WTC11 (cell line): ENCODE measurements around the gene TOMM20L. TPM values are rescaled to one million over a fixed set of nuclear protein-coding genes. Genes with fewer than 3 reads are reported as not detected.
A peak's percentile ranks its signal among the peaks of the same experiment; 100 is the strongest.

ENCODE experiments used
- ATAC-seq: fragments of 200-7000 bp; cut with Tn5 transposase; 2 replicates; pipeline ENCODE4 v1.10.0; 2021; ENCODE audit warnings: mild to moderate bottlenecking, moderate library complexity
- Bru-seq: library from RNA; stranded (reverse); fragments of 400-500 nt; gene quantifications from one replicate; lab custom pipeline; 2021; lab: Mats Ljungman, UMichigan
- CTCF ChIA-PET: fragments of 300-600 bp; sonication (Branson Sonifier 250); formaldehyde crosslinking; loops from one replicate; lab custom pipeline; 2021; ENCODE audit warnings: antibody characterized with exemption; lab: Charles Lee
- POLR2A ChIA-PET: fragments of 350-600 bp; sonication (Branson Sonifier 250); formaldehyde crosslinking; loops from one replicate; lab custom pipeline; 2021; ENCODE audit warnings: antibody characterized with exemption; lab: Charles Lee
- DNase-seq: peaks from one replicate; pipeline ENCODE4 v3.0.0; 2021; ENCODE audit warnings: low spot score
- H3K27ac Mint-ChIP-seq: 2 replicates; pipeline ENCODE4 v1.8.0; 2021; ENCODE audit warnings: mixed read lengths
- H3K27me3 Mint-ChIP-seq: 2 replicates; pipeline ENCODE4 v1.8.0; 2021; ENCODE audit warnings: low read depth, mild to moderate bottlenecking, moderate library complexity, mixed read lengths
- H3K36me3 Mint-ChIP-seq: 2 replicates; pipeline ENCODE4 v1.8.0; 2021; ENCODE audit warnings: mixed read lengths
- H3K4me1 Mint-ChIP-seq: 2 replicates; pipeline ENCODE4 v1.8.0; 2022; ENCODE audit warnings: mixed read lengths
- H3K4me3 Mint-ChIP-seq: 2 replicates; pipeline ENCODE4 v1.8.0; 2021; ENCODE audit warnings: mild to moderate bottlenecking, moderate library complexity, mixed read lengths
- H3K9me3 Mint-ChIP-seq: 2 replicates; pipeline ENCODE4 v1.8.0; 2021; ENCODE audit warnings: mixed read lengths
- AR ChIP-seq: fragments of 250-450 bp; sonication (Bioruptor Pico); IDR thresholded peaks from 2 replicates; pipeline ENCODE4 v1.9.0; 2021; ENCODE audit warnings: mild to moderate bottlenecking
- CREM ChIP-seq: sonication (generic); formaldehyde crosslinking; IDR thresholded peaks from 2 replicates; pipeline ENCODE4 v1.8.1; 2022; ENCODE audit warnings: mild to moderate bottlenecking, missing genetic modification reagents, moderate library complexity
- ESRRA ChIP-seq: sonication (generic); formaldehyde crosslinking; IDR thresholded peaks from 2 replicates; pipeline ENCODE4 v1.8.1; 2022; ENCODE audit warnings: mild to moderate bottlenecking, missing genetic modification reagents, borderline replicate concordance
- ETV6 ChIP-seq: sonication (generic); formaldehyde crosslinking; IDR thresholded peaks from 2 replicates; pipeline ENCODE4 v1.8.1; 2022; ENCODE audit warnings: mild to moderate bottlenecking, missing genetic modification reagents
- GABPB1 ChIP-seq: sonication (generic); formaldehyde crosslinking; IDR thresholded peaks from 2 replicates; pipeline ENCODE4 v1.8.1; 2023; ENCODE audit warnings: mild to moderate bottlenecking, missing genetic modification reagents
- HMGA2 ChIP-seq: fragments of 250-450 bp; sonication (Bioruptor Pico); IDR thresholded peaks from 2 replicates; pipeline ENCODE4 v1.4.0; 2021; ENCODE audit warnings: mild to moderate bottlenecking, moderate library complexity
- JAZF1 ChIP-seq: fragments of 250-450 bp; sonication (Bioruptor Pico); IDR thresholded peaks from 2 replicates; pipeline ENCODE4 v1.9.0; 2021; ENCODE audit warnings: moderate library complexity, mild to moderate bottlenecking, inconsistent platforms
- MYBL2 ChIP-seq: sonication (generic); formaldehyde crosslinking; IDR thresholded peaks from 2 replicates; pipeline ENCODE4 v1.8.1; 2023; ENCODE audit warnings: mild to moderate bottlenecking, moderate library complexity, missing genetic modification reagents
- NFYB ChIP-seq: sonication (generic); formaldehyde crosslinking; conservative IDR thresholded peaks from 2 replicates; pipeline ENCODE4 v1.8.0; 2022; ENCODE audit warnings: low read depth, missing genetic modification reagents
- NR2C2 ChIP-seq: sonication (generic); formaldehyde crosslinking; IDR thresholded peaks from 2 replicates; pipeline ENCODE4 v1.8.0; 2022; ENCODE audit warnings: mild to moderate bottlenecking, missing genetic modification reagents
- TP53 ChIP-seq: sonication (generic); formaldehyde crosslinking; IDR thresholded peaks from 2 replicates; pipeline ENCODE4 v1.8.1; 2023; ENCODE audit warnings: mild to moderate bottlenecking, missing genetic modification reagents
- ZBTB43 ChIP-seq: sonication (generic); formaldehyde crosslinking; IDR thresholded peaks from 2 replicates; pipeline ENCODE4 v1.8.1; 2023; ENCODE audit warnings: mild to moderate bottlenecking, missing genetic modification reagents
- ZNF219 ChIP-seq: sonication (generic); formaldehyde crosslinking; IDR thresholded peaks from 2 replicates; pipeline ENCODE4 v1.8.0; 2023; ENCODE audit warnings: missing genetic modification reagents, mild to moderate bottlenecking, borderline replicate concordance
- ZNF263 ChIP-seq: sonication (generic); formaldehyde crosslinking; IDR thresholded peaks from 2 replicates; pipeline ENCODE4 v1.8.1; 2022; ENCODE audit warnings: low read depth, mild to moderate bottlenecking, moderate library complexity, missing genetic modification reagents
- ZNF317 ChIP-seq: sonication (generic); formaldehyde crosslinking; IDR thresholded peaks from 2 replicates; pipeline ENCODE4 v1.8.1; 2023; ENCODE audit warnings: low read depth, mild to moderate bottlenecking, moderate library complexity, missing genetic modification reagents, borderline replicate concordance
- ZNF396 ChIP-seq: fragments of 250-450 bp; sonication (Bioruptor Pico); IDR thresholded peaks from 2 replicates; pipeline ENCODE4 v1.8.0; 2021; ENCODE audit warnings: mild to moderate bottlenecking, moderate library complexity, borderline replicate concordance
- long read RNA-seq, 3 experiments: library from RNA in 1 of 3; library from capped mRNA in 1 of 3; library from polyadenylated mRNA in 1 of 3; unstranded in 2 of 3; stranded (forward) in 1 of 3; transcript quantifications; one replicate each; pipeline ENCODE4 v2.0.0, GENCODE V29; 2021
- total RNA-seq: library from RNA; stranded (reverse); gene quantifications from 3 replicates; pipeline ENCODE4 v1.2.3, GENCODE V29; 2021
- TF ChIP-seq, protein P1 (sequence below): fragments of 250-450 bp; sonication (Bioruptor Pico); IDR thresholded peaks from 2 replicates; pipeline ENCODE4 v1.9.0; 2021; ENCODE audit warnings: mild to moderate bottlenecking
- TF ChIP-seq, protein P2 (sequence below): fragments of 250-450 bp; sonication (Bioruptor Pico); conservative IDR thresholded peaks from 2 replicates; pipeline ENCODE4 v1.9.0; 2021; ENCODE audit warnings: mild to moderate bottlenecking
- TF ChIP-seq, protein P3 (sequence below): fragments of 250-450 bp; sonication (Bioruptor Pico); IDR thresholded peaks from 2 replicates; pipeline ENCODE4 v2.1.2; 2022; ENCODE audit warnings: mild to moderate bottlenecking, moderate library complexity
- TF ChIP-seq, protein P4 (sequence below): fragments of 200-600 bp; IDR thresholded peaks from 2 replicates; pipeline ENCODE4 v1.8.0; 2022; ENCODE audit warnings: antibody characterized with exemption
- TF ChIP-seq, protein P5 (sequence below): sonication (generic); formaldehyde crosslinking; IDR thresholded peaks from 2 replicates; pipeline ENCODE4 v1.8.1; 2022; ENCODE audit warnings: mild to moderate bottlenecking, missing genetic modification reagents, moderate library complexity, borderline replicate concordance

The TOMM20L gene
- total RNA-seq (not detected in 3 replicates), Bru-seq, nascent RNA (percentile 44 among the genes with signal in this experiment)
- long read RNA-seq, experiment 1, partial matches to known transcripts, result 0 of 2 reads
- long read RNA-seq, experiment 1, other reads (novel, unspliced or antisense), result 2 of 2 reads
- long read RNA-seq, experiment 2, result 0 reads
- long read RNA-seq, experiment 3, result 0 reads

DNA sequence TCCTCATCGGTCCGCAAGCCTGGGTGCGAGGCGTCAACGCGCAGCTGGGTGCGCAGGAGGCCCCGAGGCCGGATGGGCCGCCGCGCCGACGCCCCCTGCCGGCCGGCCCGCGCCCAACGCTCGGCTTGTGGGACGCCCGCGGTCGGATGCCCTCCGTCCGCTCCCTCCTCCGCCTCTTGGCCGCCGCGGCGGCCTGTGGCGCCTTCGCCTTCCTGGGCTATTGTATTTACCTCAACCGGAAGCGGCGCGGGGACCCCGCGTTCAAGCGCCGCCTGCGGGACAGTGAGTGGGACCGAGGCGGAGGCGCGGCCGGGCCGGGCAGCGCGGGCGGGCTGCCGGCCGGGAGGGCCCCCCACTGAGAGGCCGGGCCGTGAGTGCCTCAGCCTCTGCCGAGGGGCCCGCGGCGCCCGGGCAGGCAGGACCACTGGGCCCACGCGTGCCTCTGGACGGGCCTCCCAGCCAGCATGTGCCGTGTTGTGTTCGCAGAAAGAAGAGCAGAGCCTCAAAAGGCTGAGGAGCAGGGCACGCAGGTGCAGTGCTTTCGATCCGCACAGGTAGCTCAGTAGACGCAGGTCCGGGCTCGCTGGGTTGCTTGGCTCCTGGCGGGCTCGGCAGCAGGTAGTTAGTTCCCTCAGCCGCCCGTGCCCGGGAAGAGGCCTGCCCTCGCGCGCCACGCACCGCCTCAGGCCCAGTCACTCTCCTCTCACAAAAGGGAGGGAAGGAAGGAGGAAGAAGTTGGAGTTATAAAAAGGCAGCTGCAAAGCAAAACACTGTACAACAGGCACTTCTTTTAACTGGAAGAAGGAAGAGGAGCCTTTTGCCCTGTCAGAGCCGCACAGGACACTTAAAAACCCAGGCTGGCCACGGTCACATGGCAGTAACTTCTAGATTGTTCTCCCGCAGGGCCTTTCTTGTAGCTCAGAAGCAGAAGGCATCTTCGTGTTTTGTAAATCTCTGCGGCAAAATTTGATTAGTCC, at the start of gene TOMM20L:
TOMM20L (plus strand) TSS at position 119 of the 977 bp plus-strand sequence; CDS start at position 147, 28 bp downstream.
- ATAC-seq (peak; percentile 88), DNase-seq (peak; percentile 82)
- peaks cover 31% of the 10 kb centered on the region for H3K27me3 Mint-ChIP-seq
- H3K4me1 Mint-ChIP-seq, result peaks cover 31% of the 10 kb centered on the region
- CTCF ChIA-PET, result interaction anchor here (0.6 to 1.9 kb wide), 10 partner anchors 10 to 288 kb away, joined by 3 to 12 read pairs (median 3); partner anchors contain the start of genes ARID4A and PSMA3
- no peaks in the 10 kb centered on the region for H3K9me3 Mint-ChIP-seq
- peak within 1 kb of the TSS; percentile 81 for H3K27ac Mint-ChIP-seq
- H3K4me3 Mint-ChIP-seq, result peak within 1 kb of the TSS; percentile 68
- no peaks in the 10 kb centered on the region for H3K36me3 Mint-ChIP-seq
- POLR2A ChIA-PET, result interaction anchor here (1.1 to 2.5 kb wide), 4 partner anchors 44 to 151 kb away, joined by 3 to 9 read pairs (median 4); partner anchors contain the start of genes ARID4A and PSMA3
- no peak for TF ChIP-seq ZBTB43 (CRISPR knock-in tag)
- TF ChIP-seq NFYB (CRISPR knock-in tag), result no peak
- TF ChIP-seq ESRRA (CRISPR knock-in tag), result peak; percentile 81; the same call in 1 of the 2 replicates
- TF ChIP-seq, protein P1, sequence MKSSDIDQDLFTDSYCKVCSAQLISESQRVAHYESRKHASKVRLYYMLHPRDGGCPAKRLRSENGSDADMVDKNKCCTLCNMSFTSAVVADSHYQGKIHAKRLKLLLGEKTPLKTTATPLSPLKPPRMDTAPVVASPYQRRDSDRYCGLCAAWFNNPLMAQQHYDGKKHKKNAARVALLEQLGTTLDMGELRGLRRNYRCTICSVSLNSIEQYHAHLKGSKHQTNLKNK (CRISPR knock-in tag), result no peak
- no peak for TF ChIP-seq NR2C2
- TF ChIP-seq ZNF396 (CRISPR knock-in tag), result no peak
- TF ChIP-seq, protein P2, sequence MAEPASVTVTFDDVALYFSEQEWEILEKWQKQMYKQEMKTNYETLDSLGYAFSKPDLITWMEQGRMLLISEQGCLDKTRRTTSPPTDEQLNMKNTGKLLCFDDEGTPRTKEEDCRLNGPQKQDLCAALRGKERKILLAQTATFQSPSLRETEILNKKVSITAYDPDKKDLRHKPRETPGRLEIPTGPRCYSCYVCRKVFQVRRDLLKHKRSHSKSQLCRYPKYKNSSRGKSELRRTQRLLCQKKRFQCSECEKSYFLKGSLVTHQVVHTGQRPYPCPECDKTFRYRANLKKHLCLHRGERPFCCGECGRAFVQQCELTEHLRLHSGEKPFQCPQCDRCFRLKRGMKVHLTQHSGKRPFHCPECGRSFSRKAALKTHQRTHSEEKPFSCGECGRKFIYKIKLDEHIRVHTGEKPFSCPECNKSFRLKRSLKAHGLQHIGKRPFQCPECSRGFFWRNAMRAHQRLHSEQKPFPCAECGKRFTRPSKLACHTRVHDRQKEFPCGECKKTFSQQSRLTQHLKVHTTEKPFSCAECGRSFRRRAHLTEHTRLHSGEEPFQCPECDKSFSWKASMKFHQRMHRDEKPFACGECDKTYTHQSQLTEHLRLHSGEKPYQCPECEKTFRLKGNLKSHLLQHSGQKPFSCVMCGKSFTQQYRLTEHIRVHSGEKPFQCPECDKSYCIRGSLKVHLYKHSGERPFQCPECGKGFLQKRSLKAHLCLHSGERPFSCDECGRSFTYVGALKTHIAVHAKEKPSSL (CRISPR knock-in tag), result no peak
- TF ChIP-seq MYBL2 (CRISPR knock-in tag), result no peak
- no peak for TF ChIP-seq ZNF317
- TF ChIP-seq, protein P3, sequence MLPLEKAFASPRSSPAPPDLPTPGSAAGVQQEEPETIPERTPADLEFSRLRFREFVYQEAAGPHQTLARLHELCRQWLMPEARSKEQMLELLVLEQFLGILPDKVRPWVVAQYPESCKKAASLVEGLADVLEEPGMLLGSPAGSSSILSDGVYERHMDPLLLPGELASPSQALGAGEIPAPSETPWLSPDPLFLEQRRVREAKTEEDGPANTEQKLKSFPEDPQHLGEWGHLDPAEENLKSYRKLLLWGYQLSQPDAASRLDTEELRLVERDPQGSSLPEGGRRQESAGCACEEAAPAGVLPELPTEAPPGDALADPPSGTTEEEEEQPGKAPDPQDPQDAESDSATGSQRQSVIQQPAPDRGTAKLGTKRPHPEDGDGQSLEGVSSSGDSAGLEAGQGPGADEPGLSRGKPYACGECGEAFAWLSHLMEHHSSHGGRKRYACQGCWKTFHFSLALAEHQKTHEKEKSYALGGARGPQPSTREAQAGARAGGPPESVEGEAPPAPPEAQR, result no peak
- TF ChIP-seq, protein P4, sequence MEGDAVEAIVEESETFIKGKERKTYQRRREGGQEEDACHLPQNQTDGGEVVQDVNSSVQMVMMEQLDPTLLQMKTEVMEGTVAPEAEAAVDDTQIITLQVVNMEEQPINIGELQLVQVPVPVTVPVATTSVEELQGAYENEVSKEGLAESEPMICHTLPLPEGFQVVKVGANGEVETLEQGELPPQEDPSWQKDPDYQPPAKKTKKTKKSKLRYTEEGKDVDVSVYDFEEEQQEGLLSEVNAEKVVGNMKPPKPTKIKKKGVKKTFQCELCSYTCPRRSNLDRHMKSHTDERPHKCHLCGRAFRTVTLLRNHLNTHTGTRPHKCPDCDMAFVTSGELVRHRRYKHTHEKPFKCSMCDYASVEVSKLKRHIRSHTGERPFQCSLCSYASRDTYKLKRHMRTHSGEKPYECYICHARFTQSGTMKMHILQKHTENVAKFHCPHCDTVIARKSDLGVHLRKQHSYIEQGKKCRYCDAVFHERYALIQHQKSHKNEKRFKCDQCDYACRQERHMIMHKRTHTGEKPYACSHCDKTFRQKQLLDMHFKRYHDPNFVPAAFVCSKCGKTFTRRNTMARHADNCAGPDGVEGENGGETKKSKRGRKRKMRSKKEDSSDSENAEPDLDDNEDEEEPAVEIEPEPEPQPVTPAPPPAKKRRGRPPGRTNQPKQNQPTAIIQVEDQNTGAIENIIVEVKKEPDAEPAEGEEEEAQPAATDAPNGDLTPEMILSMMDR, result peak; percentile 91
- TF ChIP-seq TP53, result peak; percentile 19; the same call in 1 of the 2 replicates
- no peak for TF ChIP-seq AR (CRISPR knock-in tag)
- TF ChIP-seq GABPB1 (CRISPR knock-in tag), result no peak
- no peak for TF ChIP-seq HMGA2 (CRISPR knock-in tag)
- no peak for TF ChIP-seq ZNF263 (CRISPR knock-in tag)
- peak; percentile 72; the same call in 1 of the 2 replicates for TF ChIP-seq ZNF219 (CRISPR knock-in tag)
- TF ChIP-seq, protein P5, sequence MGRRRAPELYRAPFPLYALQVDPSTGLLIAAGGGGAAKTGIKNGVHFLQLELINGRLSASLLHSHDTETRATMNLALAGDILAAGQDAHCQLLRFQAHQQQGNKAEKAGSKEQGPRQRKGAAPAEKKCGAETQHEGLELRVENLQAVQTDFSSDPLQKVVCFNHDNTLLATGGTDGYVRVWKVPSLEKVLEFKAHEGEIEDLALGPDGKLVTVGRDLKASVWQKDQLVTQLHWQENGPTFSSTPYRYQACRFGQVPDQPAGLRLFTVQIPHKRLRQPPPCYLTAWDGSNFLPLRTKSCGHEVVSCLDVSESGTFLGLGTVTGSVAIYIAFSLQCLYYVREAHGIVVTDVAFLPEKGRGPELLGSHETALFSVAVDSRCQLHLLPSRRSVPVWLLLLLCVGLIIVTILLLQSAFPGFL (CRISPR knock-in tag), result no peak
- TF ChIP-seq CREM (CRISPR knock-in tag), result no peak; the same call in 1 of the 2 replicates
- no peak for TF ChIP-seq JAZF1 (CRISPR knock-in tag)
- TF ChIP-seq ETV6, result no peak
